Mesodermal cell (in vitro differentiated cells): Measurements from ENCODE around the gene CKS1B.
"Not testable (repeated sequence)": the region's sequence is repeated elsewhere in the genome, so short reads cannot be mapped to it uniquely, and the experiment has no call there.

ENCODE experiments used
- H3K27ac ChIP-seq: 2 replicates; pipeline ENCODE4 v1.7.0; 2013; ENCODE audit warnings: mild to moderate bottlenecking, low read depth, low read length, moderate library complexity; ENCODE audit not compliant: severe bottlenecking
- H3K36me3 ChIP-seq: 2 replicates; pipeline ENCODE4 v1.7.1; 2013; ENCODE audit warnings: mild to moderate bottlenecking, low read length, moderate library complexity; ENCODE audit not compliant: control insufficient read depth, insufficient read depth
- H3K4me1 ChIP-seq: one replicate; pipeline ENCODE4 v1.7.1; 2013; ENCODE audit warnings: mild to moderate bottlenecking, low read length; ENCODE audit not compliant: insufficient read depth, control insufficient read depth, poor library complexity, severe bottlenecking
- H3K4me3 ChIP-seq: 2 replicates; pipeline ENCODE4 v1.7.0; 2013; ENCODE audit warnings: low read length, control low read depth, mild to moderate bottlenecking; ENCODE audit not compliant: insufficient read depth, poor library complexity, severe bottlenecking; ENCODE audit errors: extremely low read depth
- H3K9me3 ChIP-seq: 2 replicates; pipeline ENCODE4 v1.7.1; 2013; ENCODE audit warnings: mild to moderate bottlenecking, low read length, moderate library complexity; ENCODE audit not compliant: control insufficient read depth
- WGBS, 2 experiments: methylation state at CpG; one replicate each; pipeline ENCODE4 v1.1.5; 2013; ENCODE audit warnings: missing lambda C conversion rate in 2 of 2; ENCODE audit not compliant: insufficient coverage in 2 of 2; 5-methylcytosine and 5-hydroxymethylcytosine counted together

Gene CKS1B

DNA sequence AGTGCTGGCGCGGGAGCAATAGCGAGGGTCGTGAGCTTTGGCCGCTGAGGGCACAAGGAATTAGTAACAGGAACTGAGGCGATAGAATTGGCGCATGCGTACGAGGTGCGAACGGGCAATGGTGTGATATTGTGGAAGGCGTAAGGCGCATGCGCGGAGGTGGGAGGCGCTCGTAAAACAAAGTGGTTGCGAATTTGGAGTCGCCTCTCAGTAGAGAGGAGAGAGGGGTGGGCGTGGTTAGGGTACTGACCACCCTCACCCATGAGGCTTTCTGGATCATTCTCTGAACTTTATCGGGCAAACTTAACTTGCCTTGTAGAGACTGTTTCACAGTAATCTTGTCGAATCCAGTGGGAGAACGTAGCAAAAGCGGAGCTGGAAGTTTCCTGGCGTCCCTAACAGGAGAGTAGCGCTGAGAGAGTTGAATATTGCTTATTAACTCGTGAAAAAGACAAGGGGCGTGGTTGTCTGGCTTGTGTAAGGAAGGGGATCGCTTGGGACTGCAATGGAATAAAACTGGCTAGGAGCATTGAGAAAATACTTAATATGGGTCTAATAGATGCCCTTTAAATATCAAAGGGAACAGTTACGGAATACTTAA, 427 bp downstream of the CKS1B start:
- 0 to 1% methylated on average over 27 to 29 of the region's 30 CpGs for WGBS, 2 experiments
- peaks cover 34% of the 10 kb centered on the region for H3K36me3 ChIP-seq

GRCh38 chr1:154975409-154976059, 1.1 kb downstream of the CKS1B start:
- peak overlapping the region; percentile 100 for H3K27ac ChIP-seq
- WGBS, 2 experiments, result 0 to 1% methylated on average over 7 to 14 of the region's 24 CpGs
- peaks cover 20% of the 10 kb centered on the region for H3K4me1 ChIP-seq
- no peaks in the 10 kb centered on the region for H3K9me3 ChIP-seq
- H3K4me3 ChIP-seq, result peak overlapping the region; percentile 69
- H3K36me3 ChIP-seq, result peaks cover 39% of the 10 kb centered on the region

More for the DNA sequence above, 427 bp downstream of the CKS1B start:
- H3K4me1 ChIP-seq, result peaks cover 20% of the 10 kb centered on the region
- H3K4me3 ChIP-seq, result peak overlapping the region; percentile 69
- peak overlapping the region; percentile 100 for H3K27ac ChIP-seq
- H3K9me3 ChIP-seq, result no peaks in the 10 kb centered on the region

DNA sequence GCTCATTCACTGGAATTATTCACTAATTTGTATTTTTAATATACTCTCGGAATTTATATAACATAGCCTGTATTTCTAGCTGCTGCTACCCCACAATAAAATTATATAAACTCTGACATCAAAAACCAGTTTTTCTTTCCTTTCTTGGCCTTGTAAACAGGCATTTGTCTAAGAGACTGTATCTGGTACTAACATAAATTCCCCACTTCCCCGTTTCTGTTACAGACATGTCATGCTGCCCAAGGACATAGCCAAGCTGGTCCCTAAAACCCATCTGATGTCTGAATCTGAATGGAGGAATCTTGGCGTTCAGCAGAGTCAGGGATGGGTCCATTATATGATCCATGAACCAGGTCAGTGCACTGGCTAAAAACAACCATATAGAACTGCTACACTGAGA, 3.3 kb downstream of the CKS1B start:
- WGBS, 2 experiments, result 93% methylated on average over 2 of the region's 3 CpGs; no CpG with 5 or more reads in 1 of the 2 experiments
- not testable (repeated sequence) for H3K9me3 ChIP-seq, H3K4me3 ChIP-seq, H3K27ac ChIP-seq
- peaks cover 10% of the 10 kb centered on the region for H3K4me1 ChIP-seq
- H3K36me3 ChIP-seq, result peaks cover 56% of the 10 kb centered on the region

DNA sequence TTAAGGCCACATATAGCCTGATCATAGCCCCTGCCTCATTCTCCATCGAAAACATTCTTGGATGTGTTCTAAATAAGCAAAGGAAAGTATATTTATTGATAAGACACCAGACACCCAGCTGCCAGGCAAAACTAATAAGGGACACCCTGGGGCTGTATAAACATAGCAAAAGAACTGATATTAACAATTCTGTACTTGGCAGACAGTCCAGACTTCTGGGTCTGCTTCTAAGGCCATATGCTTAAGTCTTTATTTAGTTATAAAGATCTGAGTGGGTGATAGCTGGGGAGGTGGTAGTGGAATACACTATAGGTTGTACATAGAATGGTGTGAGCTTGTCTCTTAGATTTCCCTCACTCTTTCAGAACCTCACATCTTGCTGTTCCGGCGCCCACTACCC, 3.9 kb downstream of the CKS1B start:
- peaks cover 56% of the 10 kb centered on the region for H3K36me3 ChIP-seq
- no peak overlapping the region for H3K27ac ChIP-seq
- H3K4me3 ChIP-seq, result no peak overlapping the region
- WGBS, 2 experiments, result no CpG with 5 or more reads among the region's 3 CpGs
- peaks cover 10% of the 10 kb centered on the region for H3K4me1 ChIP-seq
- H3K9me3 ChIP-seq, result no peaks in the 10 kb centered on the region

- Histone ChIP-seq H3K4me3 (peak overlapping the region; percentile 84), H3K4me1 (peaks cover 6% of the 10 kb centered on the region), H3K36me3 (peaks cover 68% of the 10 kb centered on the region), H3K27ac (no peak overlapping the region), H3K9me3 (no peaks in the 10 kb centered on the region)
- 72% methylated on average over 2 of the region's 6 CpGs; no CpG with 5 or more reads in 1 of the 2 experiments for WGBS, 2 experiments
Measured at GRCh38 chr1:154982341-154982740, 7.9 kb downstream of the CKS1B start.

DNA sequence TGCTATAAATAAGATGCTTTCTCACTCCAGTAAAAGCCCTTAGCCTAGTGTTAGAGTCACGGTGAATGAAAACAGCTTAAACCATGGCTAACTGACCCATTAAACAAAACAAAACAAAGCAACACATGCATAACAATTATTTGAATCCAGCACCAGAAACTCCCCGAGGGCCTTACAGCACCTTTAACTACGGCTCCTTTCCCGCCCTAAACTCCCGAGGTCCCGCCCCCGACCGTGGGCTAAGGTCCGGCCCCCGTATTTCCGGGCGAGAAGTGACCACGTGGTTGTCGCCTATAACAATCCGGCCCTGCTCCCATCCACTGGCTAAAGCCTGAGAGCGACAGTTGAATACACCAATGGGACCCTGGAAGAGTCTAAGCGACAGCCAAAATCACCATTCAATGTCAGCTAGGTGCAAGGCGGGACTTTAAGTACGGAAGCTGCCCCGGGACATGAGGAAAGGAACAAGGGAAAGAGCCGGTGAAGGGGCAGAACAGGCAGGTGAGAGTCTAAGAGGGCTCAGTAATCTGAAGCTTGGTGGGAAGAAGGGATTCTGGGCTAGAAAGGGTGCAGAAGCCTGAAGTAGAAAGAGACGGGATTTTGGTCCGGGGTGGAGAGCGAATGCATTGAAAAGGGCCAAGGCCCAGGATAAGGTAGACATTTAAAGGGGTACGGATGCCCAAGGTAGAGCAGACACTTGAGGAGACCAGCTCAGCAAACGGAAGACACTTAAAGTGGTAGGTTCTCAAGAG, 8.6 kb downstream of the CKS1B start, which contains the start of gene FLAD1:
FLAD1 (plus strand) TSS at position 448 of the 752 bp plus-strand sequence. CDS start 351 bp downstream, outside the sequence.
- peak within 1 kb of the TSS; percentile 84 for H3K4me3 ChIP-seq
- no peaks in the 10 kb centered on the region for H3K9me3 ChIP-seq
- peak within 1 kb of the TSS; percentile 51 for H3K27ac ChIP-seq
- peaks cover 6% of the 10 kb centered on the region for H3K4me1 ChIP-seq
- 0 to 1% methylated on average over 17 to 24 of the region's 26 CpGs for WGBS, 2 experiments
- H3K36me3 ChIP-seq, result peaks cover 68% of the 10 kb centered on the region

GRCh38 chr1:154983776-154984466, 9.4 kb downstream of the CKS1B start:
- 9 to 24% methylated on average over 9 to 12 of the region's 17 CpGs for WGBS, 2 experiments
- H3K36me3 ChIP-seq, result peaks cover 70% of the 10 kb centered on the region

DNA sequence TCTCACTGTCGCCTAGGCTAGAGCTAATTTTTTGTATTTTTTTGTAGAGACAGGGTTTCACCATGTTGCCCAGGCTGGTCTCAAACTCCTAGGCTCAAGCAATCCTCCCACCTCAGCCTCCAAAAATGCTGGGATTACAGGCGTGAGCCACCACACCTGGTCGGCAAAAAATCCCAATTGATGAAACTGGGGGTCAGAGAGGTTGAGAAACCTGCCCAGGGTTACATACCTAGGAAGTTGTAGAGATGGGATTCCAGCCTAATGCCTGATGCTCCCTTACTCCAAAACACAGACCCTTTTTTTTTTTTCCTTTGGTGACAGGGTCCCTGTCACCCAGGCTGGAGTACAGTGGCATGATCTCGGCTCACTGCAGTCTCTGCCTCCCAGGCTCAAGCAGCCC, 12.3 kb downstream of the CKS1B start:
- 100% methylated on average over 1 to 2 of the region's 4 CpGs for WGBS, 2 experiments
- H3K4me3 ChIP-seq, H3K4me1 ChIP-seq, H3K9me3 ChIP-seq, H3K27ac ChIP-seq: not testable (repeated sequence)
- H3K36me3 ChIP-seq, result peaks cover 66% of the 10 kb centered on the region

More at GRCh38 chr1:154983776-154984466, 9.4 kb downstream of the CKS1B start:
- Histone ChIP-seq H3K4me1 (peaks cover 6% of the 10 kb centered on the region), H3K4me3 (peak overlapping the region; percentile 84), H3K27ac (peak overlapping the region; percentile 39), H3K9me3 (no peaks in the 10 kb centered on the region)

- no peaks in the 10 kb centered on the region for H3K9me3 ChIP-seq
- H3K4me1 ChIP-seq, result peaks cover 6% of the 10 kb centered on the region
- 91 to 95% methylated on average over 5 to 6 of the region's 6 CpGs for WGBS, 2 experiments
- H3K27ac ChIP-seq, result no peak overlapping the region
- H3K4me3 ChIP-seq, result no peak overlapping the region
- H3K36me3 ChIP-seq, result peaks cover 60% of the 10 kb centered on the region
Measured at GRCh38 chr1:154987326-154987725, 12.8 kb downstream of the CKS1B start.
